HG02642 (cell line): ENCODE data around the gene KLHL17.
A peak's percentile ranks its signal among the peaks of the same experiment; 100 is the strongest.
"Not testable (repeated sequence)": the region's sequence is repeated elsewhere in the genome, so short reads cannot be mapped to it uniquely, and the experiment has no call there.

Experiments used
- ATAC-seq: cut with Tn5 transposase; IDR thresholded peaks from one replicate; pipeline ENCODE4 v1.9.1; 2021; ENCODE audit warnings: mild to moderate bottlenecking; ENCODE audit not compliant: unreplicated experiment, poor library complexity

KLHL17 gene

GRCh38 chr1:996851-997712 is 36.7 kb downstream of the KLHL17 start:
- ATAC-seq: no peak

- no peak for ATAC-seq
Observed at GRCh38 chr1:997713-997992, 37.3 kb downstream of the KLHL17 start.

DNA sequence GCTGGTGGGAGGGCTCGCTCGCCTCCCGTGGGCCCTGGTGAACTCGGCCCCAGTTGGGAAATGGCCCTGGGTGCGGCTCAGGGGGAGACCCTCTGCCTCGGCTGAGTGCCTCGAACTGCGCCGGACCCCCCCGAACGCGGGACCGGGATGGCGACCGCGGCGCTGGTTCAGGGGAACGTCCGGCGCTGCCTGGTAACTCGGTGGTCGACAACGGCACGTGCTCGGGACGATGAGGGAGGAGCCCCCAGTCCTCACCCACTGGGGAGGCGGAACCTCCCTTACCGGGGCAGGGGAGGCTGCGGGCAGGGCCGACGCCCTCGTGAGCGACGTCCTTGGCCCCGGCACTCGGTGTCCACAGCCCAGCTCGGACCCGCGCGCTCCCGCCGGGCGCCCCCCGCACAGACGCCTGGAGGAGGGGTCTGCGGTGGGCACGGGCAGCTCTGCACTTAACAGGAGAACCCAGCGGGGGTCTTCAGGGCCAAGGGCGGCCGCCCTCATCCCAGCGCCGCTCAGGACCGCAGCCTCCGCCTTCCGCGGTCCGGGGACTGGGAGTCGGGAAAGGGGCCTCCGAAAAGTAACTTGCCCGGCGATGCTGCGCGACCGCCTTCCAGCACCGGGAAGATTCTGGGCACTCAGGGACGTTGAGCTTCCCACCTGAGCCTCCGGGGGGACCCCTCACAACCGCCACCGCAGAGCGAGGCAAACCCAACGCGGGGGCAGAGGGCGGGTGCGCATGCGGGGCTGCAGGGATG is 37.8 kb downstream of the KLHL17 start:
- no peak for ATAC-seq

DNA sequence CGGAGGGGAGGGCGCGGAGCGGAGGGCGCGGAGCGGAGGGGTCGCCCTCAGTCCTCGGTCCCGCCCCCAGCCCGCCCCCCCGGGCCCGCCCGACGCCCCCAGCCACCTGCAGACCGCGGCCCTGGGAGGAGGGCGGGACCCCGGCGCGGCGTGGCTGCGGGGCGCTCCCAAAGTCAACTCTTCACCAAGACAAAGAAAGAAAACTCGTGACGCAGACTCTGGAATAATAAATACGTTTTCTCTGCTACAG is 38.3 kb downstream of the KLHL17 start:
- ATAC-seq: no peak

DNA sequence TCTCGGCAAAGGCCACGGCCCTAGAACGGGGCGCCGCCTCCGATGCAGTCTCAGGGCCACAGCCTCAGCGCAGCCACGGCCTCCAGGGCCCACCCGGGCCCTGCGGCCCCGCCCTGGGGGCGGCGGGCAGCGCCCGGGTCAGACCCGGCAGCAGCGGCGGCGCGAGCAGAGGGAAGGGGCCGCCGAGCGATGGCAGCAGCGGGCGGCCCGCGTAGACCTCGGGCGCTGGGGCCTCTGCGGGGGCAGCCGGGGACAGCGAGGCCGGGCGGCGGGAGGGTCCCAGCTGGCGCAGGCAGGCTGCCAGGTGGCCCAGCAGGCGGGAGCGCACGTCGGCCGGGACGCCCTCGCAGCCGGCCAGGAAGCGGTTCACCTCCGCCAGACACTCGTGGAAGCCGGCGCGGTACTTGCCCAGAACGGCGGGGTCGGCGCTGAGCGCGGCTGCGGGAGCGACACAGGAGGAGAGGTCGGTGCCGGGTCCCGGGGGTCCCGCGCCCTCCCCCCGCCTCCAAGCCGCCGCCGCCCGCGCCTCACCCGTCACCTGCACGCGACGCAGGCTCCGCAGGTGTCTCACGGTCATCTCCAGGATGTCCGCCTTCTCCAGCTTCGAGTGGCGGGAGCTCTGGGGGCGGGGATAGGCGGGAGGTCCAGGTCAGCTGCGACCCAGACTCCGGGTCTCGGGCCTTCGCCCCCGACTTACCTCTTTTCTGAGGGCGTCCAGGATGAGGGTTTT is 38.8 kb downstream of the KLHL17 start:
- ATAC-seq: no peak

DNA sequence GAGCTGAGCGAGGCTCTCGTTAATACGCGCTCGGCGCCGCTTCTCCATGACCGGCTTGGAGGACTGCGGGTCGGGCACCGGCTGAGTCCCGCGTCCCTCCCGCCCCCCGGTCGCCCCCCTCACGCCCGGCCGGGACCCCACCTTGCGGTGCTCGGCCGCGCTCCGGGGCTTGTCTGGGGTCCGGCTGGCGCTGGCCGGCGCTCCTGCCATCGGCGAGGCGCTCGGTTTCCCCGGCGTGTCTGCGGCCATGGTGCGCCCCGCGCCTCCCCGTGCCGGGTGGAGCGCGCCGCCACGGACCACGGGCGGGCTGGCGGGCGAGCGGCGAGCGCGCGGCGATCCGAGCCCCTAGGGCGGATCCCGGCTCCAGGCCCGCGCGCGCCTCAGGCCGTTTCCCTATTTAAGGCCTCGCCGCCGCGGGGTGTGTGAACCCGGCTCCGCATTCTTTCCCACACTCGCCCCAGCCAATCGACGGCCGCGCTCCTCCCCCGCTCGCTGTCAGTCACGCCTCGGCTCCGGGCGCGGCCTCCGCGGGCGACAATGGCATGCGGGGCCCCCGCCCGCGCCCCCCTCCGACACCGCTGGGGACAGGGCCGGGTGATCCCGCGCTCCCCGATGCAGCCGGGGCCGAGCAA is 39.5 kb downstream of the KLHL17 start, which contains the start of gene HES4:
Gene HES4, minus strand, starts transcription at position 373 of the 632 bp plus-strand sequence. Its CDS starts 124 bp downstream, at position 249.
- ATAC-seq: peak; percentile 39

- peak; percentile 24 for ATAC-seq
Observed at GRCh38 chr1:1000357-1001056, 40.1 kb downstream of the KLHL17 start.

DNA sequence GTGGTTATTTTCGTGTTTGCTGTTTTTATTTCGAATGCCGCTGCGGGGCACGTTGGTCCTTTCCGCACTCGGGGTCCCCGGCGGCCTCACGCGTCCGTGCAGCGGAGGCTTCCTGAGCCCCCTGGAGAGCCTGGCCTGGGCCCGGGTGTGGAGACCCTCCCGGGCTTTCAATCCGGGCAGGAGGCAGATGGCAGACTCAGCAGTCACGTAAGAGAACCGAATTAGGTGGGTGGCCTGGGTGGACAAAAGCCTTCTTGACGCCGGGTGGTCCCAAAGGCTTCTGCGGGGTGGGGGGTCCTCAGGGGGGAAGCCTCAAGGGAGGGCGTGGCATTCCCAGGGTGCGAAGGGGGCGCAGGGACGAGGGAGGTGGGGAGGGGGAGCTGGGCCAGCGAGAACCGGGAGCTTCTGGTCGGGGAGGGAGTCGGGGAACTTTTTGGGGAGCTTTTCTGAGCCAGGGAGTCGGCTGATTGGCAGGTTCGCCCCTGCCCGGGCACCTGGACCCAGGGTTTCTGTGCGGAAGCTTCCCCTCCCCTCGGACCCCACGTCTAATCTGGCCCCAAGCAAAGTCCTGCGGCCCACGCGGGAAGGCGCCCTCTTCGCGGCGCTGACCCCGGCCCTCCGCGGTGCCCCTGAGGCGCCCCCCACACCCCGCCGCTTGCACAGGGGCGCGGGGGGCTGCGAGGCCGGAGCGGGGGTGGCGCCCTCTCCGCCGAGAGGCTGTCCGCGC is 40.8 kb downstream of the KLHL17 start:
- no peak for ATAC-seq

- no peak for ATAC-seq
Observed at GRCh38 chr1:1003618-1004419, 43.4 kb downstream of the KLHL17 start.

DNA sequence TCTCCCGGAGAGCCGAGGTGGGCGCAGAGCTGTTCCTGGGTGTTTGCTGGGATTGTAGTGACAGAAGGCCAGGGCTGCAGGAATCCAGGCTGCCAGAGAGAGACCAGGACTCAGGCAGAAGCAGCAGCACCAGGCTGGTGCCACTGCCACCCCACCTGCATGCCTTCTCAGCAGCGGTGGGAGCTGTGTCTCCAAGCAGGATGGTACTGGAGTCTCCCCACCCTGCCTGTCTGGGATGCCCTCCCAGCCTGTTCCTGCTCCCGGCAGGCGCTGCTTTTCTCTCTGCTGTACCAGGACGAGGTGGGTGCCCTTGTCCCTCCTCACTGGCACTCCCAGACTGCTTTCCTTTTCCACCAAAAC is 44.0 kb downstream of the KLHL17 start:
- ATAC-seq: no peak

- ATAC-seq: no peak
Observed at GRCh38 chr1:1004780-1005697, 44.7 kb downstream of the KLHL17 start.

DNA sequence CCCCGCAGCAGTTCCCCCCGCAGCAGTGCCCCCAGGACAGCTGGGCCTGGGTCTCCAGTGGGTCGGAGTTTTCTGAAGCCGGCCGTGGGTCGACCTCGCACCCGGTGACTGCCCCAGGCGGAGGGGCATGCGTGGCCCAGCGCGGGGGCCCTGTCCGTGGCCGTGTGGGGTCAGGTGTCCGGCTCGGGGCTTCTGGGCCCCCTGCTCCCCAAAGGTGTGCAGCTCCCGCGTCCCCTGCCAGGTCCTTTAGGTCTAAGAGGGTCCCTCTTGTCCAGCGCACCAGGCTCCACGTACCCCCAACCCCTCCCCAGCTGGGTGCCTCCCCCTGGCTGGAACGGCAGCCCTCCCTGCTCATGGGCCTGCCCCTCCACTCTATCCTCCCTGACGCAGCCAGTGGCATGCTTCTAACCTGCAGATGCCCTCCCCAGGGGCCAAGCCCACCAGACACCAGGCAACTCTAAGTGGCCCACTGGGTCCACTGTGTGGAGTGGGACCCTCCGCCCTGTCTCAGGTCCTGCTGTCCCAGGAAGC is 45.5 kb downstream of the KLHL17 start:
- ATAC-seq: no peak

DNA sequence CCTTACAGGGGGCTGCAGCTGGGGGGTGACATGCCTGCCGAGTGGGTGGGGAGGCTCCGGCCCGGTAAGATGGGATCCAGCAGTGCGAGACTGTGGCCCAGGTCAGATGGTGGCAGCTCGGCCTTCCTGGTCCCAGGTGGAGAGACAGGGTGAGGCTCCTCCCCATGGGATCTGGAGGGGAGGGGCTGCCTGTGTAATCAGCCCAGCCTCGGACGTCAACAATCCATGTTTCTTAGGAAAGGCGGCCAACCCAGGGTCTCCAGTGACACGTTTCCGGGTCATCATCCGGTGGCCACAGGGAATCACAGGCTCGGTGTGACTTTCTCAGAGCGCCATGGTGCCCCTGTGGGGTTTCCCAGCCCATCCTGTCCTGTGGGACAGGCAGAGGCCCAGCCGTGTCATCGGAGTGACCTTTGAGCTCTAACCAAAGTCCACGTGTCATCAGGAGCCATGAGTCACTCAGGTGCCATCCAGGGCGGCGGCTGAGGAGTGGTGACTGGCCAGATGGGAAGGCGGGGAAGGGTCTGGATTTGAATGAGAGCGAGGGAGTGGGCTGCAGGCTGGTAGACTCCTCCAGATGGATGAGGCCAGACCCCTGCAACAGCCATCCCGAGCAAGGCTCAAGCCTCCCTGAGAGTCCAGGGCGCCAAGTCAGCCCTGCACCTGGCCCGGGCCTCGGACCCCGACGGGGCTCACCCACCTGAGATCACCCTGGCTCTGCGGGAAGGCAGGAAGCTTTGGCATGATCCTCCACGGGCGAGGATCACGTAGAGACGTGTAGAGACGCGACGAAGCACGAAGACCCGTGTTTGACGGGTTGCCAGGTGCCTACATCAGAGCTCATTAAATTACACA is 46.1 kb downstream of the KLHL17 start:
- ATAC-seq: no peak

- ATAC-seq: not testable (repeated sequence)
Observed at GRCh38 chr1:1010131-1010530, 49.7 kb downstream of the KLHL17 start.

GRCh38 chr1:1011396-1011949 is 51.1 kb downstream of the KLHL17 start:
- ATAC-seq: no peak

- ATAC-seq: peak; percentile 3
Observed at GRCh38 chr1:1012736-1013104, 52.3 kb downstream of the KLHL17 start.
